Gastrocnemius medialis (tissue), 4 donors: ENCODE results near the gene RAB3GAP1. TPM values are rescaled to one million over a fixed set of nuclear protein-coding genes. Genes with fewer than 3 reads are reported as not detected.

Experiments
- ATAC-seq, 2 donors: fragments of 150-250 bp; one replicate each; pipeline ENCODE4 v1.9.1; 2016
- DNase-seq, 2 donors: peaks; one replicate each; pipeline ENCODE4 v3.0.0-alpha.2; 2019
- H3K27ac ChIP-seq, 4 donors: fragments of 200-600 bp; sonication (generic); 1 replicate in 1 of 4; 2 replicates in 3 of 4; pipeline ENCODE4 v1.5.1; 2016 to 2018; ENCODE audit warnings: mild to moderate bottlenecking in 2 of 4, moderate library complexity in 1 of 4
- H3K27me3 ChIP-seq, 3 donors: fragments of 200-600 bp; sonication (generic) in 2 of 3; 1 replicate in 1 of 3; 2 replicates in 2 of 3; pipeline versions ENCODE4 v1.5.1 to v1.6.0; 2016 to 2019; ENCODE audit warnings: mild to moderate bottlenecking in 1 of 3, moderate library complexity in 1 of 3
- H3K36me3 ChIP-seq, 2 donors: fragments of 200-600 bp; sonication (generic) in 1 of 2; one replicate each; pipeline ENCODE4 v1.5.1; 2017 to 2018
- H3K4me1 ChIP-seq, 2 donors: fragments of 200-600 bp; sonication (generic) in 1 of 2; one replicate each; pipeline ENCODE4 v1.5.1; 2016 to 2017; ENCODE audit warnings: mild to moderate bottlenecking in 2 of 2
- H3K4me3 ChIP-seq, 4 donors: fragments of 200-600 bp; sonication (generic) in 3 of 4; 1 replicate in 1 of 4; 2 replicates in 3 of 4; pipeline ENCODE4 v1.5.1; 2016 to 2019; ENCODE audit warnings: mild to moderate bottlenecking in 2 of 4
- H3K9me3 ChIP-seq, 3 donors: fragments of 200-600 bp; sonication (generic) in 2 of 3; 1 replicate in 1 of 3; 2 replicates in 2 of 3; pipeline ENCODE4 v1.5.1; 2016 to 2019
- CTCF ChIP-seq, 5 experiments: fragments of 450-650 bp in 3 of 5; fragments of 200-600 bp in 2 of 5; sonication (generic) in 2 of 5; IDR thresholded peaks in 4 of 5; conservative IDR thresholded peaks in 1 of 5; 1 replicate in 4 of 5; 2 replicates in 1 of 5; pipeline ENCODE4 v1.5.1; 2016 to 2019; ENCODE audit warnings: antibody characterized with exemption in 5 of 5, mild to moderate bottlenecking in 3 of 5, moderate library complexity in 3 of 5
- POLR2A ChIP-seq, 2 donors: fragments of 450-650 bp; IDR thresholded peaks; one replicate each; pipeline ENCODE4 v1.6.1; 2017; ENCODE audit warnings: antibody characterized with exemption in 2 of 2, mild to moderate bottlenecking in 2 of 2, moderate library complexity in 2 of 2
- in situ Hi-C, 4 donors: fragments of 200-750 bp; cut with MboI; loops; one replicate each; pipeline versions ENCODE4 v1.15.0 to v1.8.0; 2017; ENCODE audit warnings: low sequenced_read_pairs in 4 of 4
- intact Hi-C: fragments of 100-400 bp; cut with DNase I; formaldehyde crosslinking; loops from one replicate; pipeline ENCODE4 v1.15.1; 2023; ENCODE audit warnings: low total_unique reads
- total RNA-seq, 4 donors: library from RNA; depleted of rRNA; stranded (reverse); fragments of >200 nt; gene quantifications; one replicate each; pipeline versions ENCODE4 v1.1.0 to v1.2.3, GENCODE V29; 2016

Gene RAB3GAP1
- 10 to 100 TPM; 44.3 to 51.7 (median 46.5) TPM for total RNA-seq

- H3K4me3 ChIP-seq = peak within 1 kb of the TSS; percentile 84 to 92 (median 88)
- no peaks in the 10 kb centered on the region for H3K9me3 ChIP-seq
- H3K4me1 ChIP-seq = peaks cover 28 to 29% of the 10 kb centered on the region in 2 donors
- H3K36me3 ChIP-seq = no peaks in the 10 kb centered on the region
- peak; percentile 89 to 91 for ATAC-seq
- no peaks in the 10 kb centered on the region for H3K27me3 ChIP-seq
- peak; percentile 53 to 67 for DNase-seq
- intact Hi-C loops = loop anchor here (5.0 kb wide), 2 partner anchors 135 to 690 kb away; partner anchors contain the start of genes CCNT2 and UBXN4
- no peak for TF ChIP-seq CTCF (IDR thresholded peaks at IDR 0.05 in 4 of 5, conservative IDR thresholded peaks at IDR 0.05 in 1 of 5)
- TF ChIP-seq POLR2A (IDR thresholded peaks at IDR 0.05) = peak; percentile 45 to 48
- H3K27ac ChIP-seq = peak within 1 kb of the TSS; percentile 93 to 98 (median 95)
- in situ Hi-C loops = loop anchor here in 1 of 4 donors (10.0 kb wide), 1 partner anchor 137 kb away; the partner anchor contains the start of gene CCNT2
These were observed at the start of gene RAB3GAP1 for GRCh38 chr2:135052042-135052876. TSS of gene RAB3GAP1 (plus strand) at chr2:135052292. CDS start at chr2:135052308, 16 bp downstream.

- TF ChIP-seq POLR2A (IDR thresholded peaks at IDR 0.05) (no peak), CTCF (IDR thresholded peaks at IDR 0.05 in 4 of 5, conservative IDR thresholded peaks at IDR 0.05 in 1 of 5) (no peak)
- Histone ChIP-seq H3K9me3 (no peaks in the 10 kb centered on the region), H3K27ac (no peak overlapping the region), H3K36me3 (no peaks in the 10 kb centered on the region), H3K4me1 (peaks cover 0 to 6% of the 10 kb centered on the region in 2 donors), H3K4me3 (no peak overlapping the region), H3K27me3 (peaks cover 0 to 7% (median 0%) of the 10 kb centered on the region in 3 donors)
- in situ Hi-C loops = loop anchor here in 1 of 4 donors (25.0 kb wide), 1 partner anchor 709 kb away; no protein-coding TSS in a partner anchor
- intact Hi-C loops = loop anchor here (10.0 kb wide), 1 partner anchor 792 kb away; no protein-coding TSS in a partner anchor
- DNase-seq (no peak), ATAC-seq (no peak)
These were observed 49.3 kb upstream of the RAB3GAP1 start for GRCh38 chr2:135002836-135003235.

GRCh38 chr2:135004005-135004746, 47.9 kb upstream of the RAB3GAP1 start:
- intact Hi-C loops = loop anchor here (1.0 to 10.0 kb wide), 2 partner anchors 706 to 791 kb away; no protein-coding TSS in a partner anchor
- DNase-seq = peak; percentile 38 to 42
- peak; percentile 74 to 91 for ATAC-seq
- TF ChIP-seq POLR2A (IDR thresholded peaks at IDR 0.05) (no peak), CTCF (IDR thresholded peaks at IDR 0.05 in 4 of 5, conservative IDR thresholded peaks at IDR 0.05 in 1 of 5) (peak; percentile 58 to 92 (median 74))
- Histone ChIP-seq H3K27me3 (peaks cover 0 to 13% (median 0%) of the 10 kb centered on the region in 3 donors), H3K4me3 (no peak overlapping the region), H3K9me3 (no peaks in the 10 kb centered on the region), H3K27ac (no peak overlapping the region), H3K36me3 (no peaks in the 10 kb centered on the region), H3K4me1 (peaks cover 0 to 6% of the 10 kb centered on the region in 2 donors)
- in situ Hi-C loops = loop anchor here in 1 of 4 donors (25.0 kb wide), 1 partner anchor 708 kb away; no protein-coding TSS in a partner anchor

GRCh38 chr2:135005753-135006152, 46.3 kb upstream of the RAB3GAP1 start:
- intact Hi-C loops = loop anchor here (10.0 kb wide), 1 partner anchor 789 kb away; no protein-coding TSS in a partner anchor
- H3K27ac ChIP-seq = no peak overlapping the region
- ATAC-seq (no peak), DNase-seq (no peak)
- no peaks in the 10 kb centered on the region for H3K9me3 ChIP-seq
- H3K4me1 ChIP-seq = peaks cover 0 to 6% of the 10 kb centered on the region in 2 donors
- in situ Hi-C loops = loop anchor here in 3 of 4 donors (5.0 to 25.0 kb wide), 2 partner anchors 707 kb away; no protein-coding TSS in a partner anchor
- H3K36me3 ChIP-seq = no peaks in the 10 kb centered on the region
- TF ChIP-seq CTCF (IDR thresholded peaks at IDR 0.05 in 4 of 5, conservative IDR thresholded peaks at IDR 0.05 in 1 of 5) (no peak), POLR2A (IDR thresholded peaks at IDR 0.05) (no peak)
- no peak overlapping the region for H3K4me3 ChIP-seq
- H3K27me3 ChIP-seq = peaks cover 0 to 13% (median 0%) of the 10 kb centered on the region in 3 donors
